Hepatic stellate cell (primary cell): ENCODE data around the gene TNS3.

Source experiments
- DNase-seq: peaks from one replicate; pipeline ENCODE4 v3.0.0; 2011; ENCODE audit warnings: low spot score

TNS3 gene

GRCh38 chr7:47347346-47347745, 234.6 kb downstream of the TNS3 start:
- DNase-seq, result no peak

- no peak for DNase-seq
Measured at GRCh38 chr7:47346377-47346914, 235.5 kb downstream of the TNS3 start.

- DNase-seq, result no peak
Measured at GRCh38 chr7:47345857-47346298, 236.0 kb downstream of the TNS3 start.

GRCh38 chr7:47344171-47344955, 237.5 kb downstream of the TNS3 start:
- no peak for DNase-seq

GRCh38 chr7:47343061-47343455, 238.9 kb downstream of the TNS3 start:
- no peak for DNase-seq

GRCh38 chr7:47342296-47343060, 239.4 kb downstream of the TNS3 start:
- DNase-seq, result no peak

GRCh38 chr7:47340517-47340916, 241.4 kb downstream of the TNS3 start:
- no peak for DNase-seq

- DNase-seq, result no peak
Measured at GRCh38 chr7:47338026-47338425, 243.9 kb downstream of the TNS3 start.

- no peak for DNase-seq
Measured at GRCh38 chr7:47337531-47337930, 244.4 kb downstream of the TNS3 start.

- DNase-seq, result no peak
Measured at GRCh38 chr7:47336472-47337425, 245.2 kb downstream of the TNS3 start.

- DNase-seq, result no peak
Measured at GRCh38 chr7:47335557-47336471, 246.1 kb downstream of the TNS3 start.

- DNase-seq, result no peak
Measured at GRCh38 chr7:47335071-47335470, 246.8 kb downstream of the TNS3 start.

- DNase-seq, result no peak
Measured at GRCh38 chr7:47333959-47334358, 248.0 kb downstream of the TNS3 start.

- no peak for DNase-seq
Measured at GRCh38 chr7:47333554-47333887, 248.4 kb downstream of the TNS3 start.

- no peak for DNase-seq
Measured at GRCh38 chr7:47332681-47333553, 249.0 kb downstream of the TNS3 start.

GRCh38 chr7:47332213-47332612, 249.7 kb downstream of the TNS3 start:
- DNase-seq, result no peak

- no peak for DNase-seq
Measured at GRCh38 chr7:47331179-47331565, 250.7 kb downstream of the TNS3 start.

- no peak for DNase-seq
Measured at GRCh38 chr7:47330561-47331178, 251.2 kb downstream of the TNS3 start.

- DNase-seq, result no peak
Measured at GRCh38 chr7:47330026-47330425, 251.9 kb downstream of the TNS3 start.
